ENCODE measurements around the gene BEAN1.

BEAN1 gene

DNA sequence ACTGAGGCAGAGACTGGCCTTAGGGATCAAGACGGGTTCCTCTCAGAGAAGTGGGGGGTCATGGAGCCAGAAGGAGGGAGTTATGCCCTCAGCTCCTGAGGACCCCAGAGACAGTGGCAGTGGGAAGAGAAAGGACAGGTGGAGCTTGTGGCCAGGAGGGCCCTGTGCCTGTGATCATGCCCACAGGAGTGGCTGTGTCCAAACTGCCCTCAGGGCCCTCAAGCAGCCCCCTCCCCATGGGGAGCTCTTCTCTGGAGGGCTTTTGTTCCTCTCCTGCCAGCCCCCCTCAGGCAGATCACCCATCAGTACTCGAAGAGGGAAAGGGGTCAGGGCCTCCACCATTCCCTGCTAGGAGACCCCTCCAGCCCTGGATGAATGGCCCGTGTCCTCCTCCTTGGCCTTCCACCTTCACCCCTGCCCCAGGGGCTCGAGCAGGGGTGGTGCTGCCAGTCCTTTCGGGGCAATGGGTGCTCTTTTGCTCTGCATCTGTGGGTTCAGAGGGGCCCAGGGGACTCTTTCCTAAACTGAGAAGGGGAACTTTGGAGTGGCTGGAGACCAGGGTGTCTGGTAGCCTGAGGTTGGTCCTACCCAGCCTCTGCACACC is 52.7 kb downstream of the BEAN1 start:
- DNase-seq (ENCODE audit: low read depth, low spot score) = no peak

GRCh38 chr16:66480265-66481080 is 53.4 kb downstream of the BEAN1 start:
- DNase-seq (ENCODE audit: low read depth, low spot score) = no peak
- no peak overlapping the region for H3K4me3 ChIP-seq (ENCODE audit: low read length)

More for the DNA sequence above, 52.7 kb downstream of the BEAN1 start:
- H3K4me3 ChIP-seq (ENCODE audit: low read length) = no peak overlapping the region

- DNase-seq (ENCODE audit: low read depth, low spot score) = no peak
Measured at GRCh38 chr16:66481081-66481942, 54.2 kb downstream of the BEAN1 start.

GRCh38 chr16:66481943-66482390 is 54.9 kb downstream of the BEAN1 start:
- no peak for DNase-seq (ENCODE audit: low read depth, low spot score)
- H3K4me3 ChIP-seq (ENCODE audit: low read length) = no peak overlapping the region

More at GRCh38 chr16:66481081-66481942, 54.2 kb downstream of the BEAN1 start:
- H3K4me3 ChIP-seq (ENCODE audit: low read length) = no peak overlapping the region

DNA sequence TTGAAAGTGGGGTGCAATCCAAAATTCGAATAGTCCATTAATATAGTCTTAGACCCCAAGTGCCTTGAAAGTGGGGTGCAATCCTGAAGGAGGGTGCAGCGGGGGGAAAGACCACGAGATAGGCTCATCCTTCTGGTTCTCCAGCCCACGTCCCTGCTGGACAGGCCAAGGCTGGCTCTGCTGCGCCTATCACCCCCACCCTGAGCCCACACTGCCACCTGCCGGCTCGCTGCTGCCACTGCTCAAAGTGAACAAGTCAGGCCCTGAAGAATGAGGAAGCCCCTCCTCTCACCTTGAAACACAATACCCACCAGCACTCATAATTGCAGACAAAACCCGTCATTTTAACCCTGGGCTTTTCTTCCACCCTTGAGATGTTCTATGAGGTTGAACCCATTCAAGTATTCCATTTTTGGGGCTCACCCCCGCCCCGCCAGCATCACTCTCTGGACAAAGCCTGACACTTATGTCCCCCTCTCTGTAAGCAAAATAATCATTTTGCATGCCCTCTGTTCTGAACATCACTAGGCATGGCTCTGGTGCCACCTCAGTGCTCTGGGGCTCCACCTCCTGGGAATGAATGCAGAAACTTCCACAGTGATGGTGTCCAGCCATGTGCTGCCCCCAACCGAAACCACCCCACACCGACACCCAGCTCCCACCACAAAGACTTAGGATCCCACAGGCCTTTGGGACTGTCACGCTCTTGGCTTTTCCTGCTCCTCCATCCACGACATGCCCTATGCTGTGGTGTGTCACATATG is 56.8 kb downstream of the BEAN1 start:
- H3K4me3 ChIP-seq (ENCODE audit: low read length) = no peak overlapping the region
- peak; percentile 48 for DNase-seq (ENCODE audit: low read depth, low spot score)

GRCh38 chr16:66484453-66485213 is 57.5 kb downstream of the BEAN1 start:
- no peak for DNase-seq (ENCODE audit: low read depth, low spot score)
- H3K4me3 ChIP-seq (ENCODE audit: low read length) = no peak overlapping the region

DNA sequence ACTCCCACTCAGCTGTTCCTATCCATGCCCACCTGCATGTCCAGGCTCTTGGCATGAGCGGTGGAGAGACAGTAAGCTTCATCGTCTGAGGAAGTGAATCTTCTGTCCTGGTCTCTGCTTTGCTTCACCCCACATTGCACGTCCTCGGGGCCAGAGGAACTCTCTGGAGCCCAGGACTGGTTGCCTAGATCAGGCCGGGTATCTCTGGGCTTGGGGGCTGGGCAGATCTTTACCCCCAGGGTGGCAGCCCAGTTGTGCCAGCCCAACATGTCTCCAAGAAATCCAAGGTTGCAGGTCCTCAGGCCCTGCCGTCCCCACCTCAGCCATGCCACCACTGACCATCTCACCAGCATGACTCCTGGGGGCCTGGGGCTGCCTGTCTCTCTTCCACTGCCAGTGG is 58.3 kb downstream of the BEAN1 start:
- no peak for DNase-seq (ENCODE audit: low read depth, low spot score)
- no peak overlapping the region for H3K4me3 ChIP-seq (ENCODE audit: low read length)

GRCh38 chr16:66486199-66486772 is 59.2 kb downstream of the BEAN1 start:
- no peak for DNase-seq (ENCODE audit: low read depth, low spot score)
- no peak overlapping the region for H3K4me3 ChIP-seq (ENCODE audit: low read length)

GRCh38 chr16:66486773-66487579 is 59.9 kb downstream of the BEAN1 start:
- H3K4me3 ChIP-seq (ENCODE audit: low read length) = no peak overlapping the region
- no peak for DNase-seq (ENCODE audit: low read depth, low spot score)

DNA sequence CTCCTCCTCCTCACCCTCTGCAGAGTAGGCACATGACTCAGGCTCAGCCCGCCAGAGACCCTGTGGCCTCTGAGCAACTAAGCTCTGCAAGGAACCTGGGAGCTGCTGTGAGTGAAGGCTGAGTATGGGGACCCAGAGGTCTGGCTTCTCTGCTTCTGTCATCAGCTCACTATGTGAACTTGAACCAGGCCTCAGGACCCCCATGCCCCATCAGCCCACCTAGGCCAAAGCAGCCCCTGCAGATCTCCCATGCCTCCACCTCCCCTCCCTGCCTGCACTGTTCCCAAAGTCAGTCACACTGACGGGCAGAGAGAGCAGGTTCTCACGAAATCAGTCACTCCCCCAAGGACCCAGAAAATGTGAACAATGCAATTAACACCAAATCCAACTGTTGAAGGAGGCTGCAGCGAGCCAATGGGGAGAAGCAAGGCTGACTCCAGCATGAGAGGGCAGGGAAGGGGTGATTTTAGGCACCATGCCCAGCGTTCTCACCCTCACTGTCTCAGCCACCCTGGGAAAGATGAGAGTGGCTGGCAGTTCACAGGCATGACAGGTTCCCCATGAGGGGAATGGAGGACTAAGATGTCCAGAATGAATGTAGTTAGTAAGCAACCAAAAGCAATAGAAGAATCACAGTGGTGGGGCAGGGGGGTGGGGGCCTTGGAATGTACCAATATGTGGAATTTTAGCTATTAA is 60.6 kb downstream of the BEAN1 start:
- DNase-seq (ENCODE audit: low read depth, low spot score) = no peak
- H3K4me3 ChIP-seq (ENCODE audit: low read length) = no peak overlapping the region

GRCh38 chr16:66488505-66488904 is 61.4 kb downstream of the BEAN1 start:
- DNase-seq (ENCODE audit: low read depth, low spot score) = no peak
- H3K4me3 ChIP-seq (ENCODE audit: low read length) = no peak overlapping the region

DNA sequence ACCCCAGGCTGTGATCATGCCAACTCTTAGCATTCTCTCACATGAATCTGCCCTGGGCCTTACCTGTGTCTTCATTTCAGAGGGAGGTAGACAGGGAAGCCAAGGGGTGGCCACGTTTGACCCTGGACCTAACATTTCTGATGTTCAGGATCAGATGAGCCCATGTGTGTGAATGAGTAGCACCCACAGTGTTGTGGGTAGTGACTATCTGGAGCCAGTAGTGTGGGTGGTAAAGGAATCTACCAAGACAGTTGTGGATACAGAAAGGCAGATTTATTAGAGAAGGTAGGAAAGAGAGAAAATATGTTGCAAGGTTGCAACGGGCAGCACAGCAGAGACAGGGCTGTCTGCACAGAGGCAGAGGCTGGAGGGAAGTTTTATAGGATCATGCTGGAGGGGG is 62.3 kb downstream of the BEAN1 start:
- DNase-seq (ENCODE audit: low read depth, low spot score) = no peak
- H3K4me3 ChIP-seq (ENCODE audit: low read length) = no peak overlapping the region

DNA sequence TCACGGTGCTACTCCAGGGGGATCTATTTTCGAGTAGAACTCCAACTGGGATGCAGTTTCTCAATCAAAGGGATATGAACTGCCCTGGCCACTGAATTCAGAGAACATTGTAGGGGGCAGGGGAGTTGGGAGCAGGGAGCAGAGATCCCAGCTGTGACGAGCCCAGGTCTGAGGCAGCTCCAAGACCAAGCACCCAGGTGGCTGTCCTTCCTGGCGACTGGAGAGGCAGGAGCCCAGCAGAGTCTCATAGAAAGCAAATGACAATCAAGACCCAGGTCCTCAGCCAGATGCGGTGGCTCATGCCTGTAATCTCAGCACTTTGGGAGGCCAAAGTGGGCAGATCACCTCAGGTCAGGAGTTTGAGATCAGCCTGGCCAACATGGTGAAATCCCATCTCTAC is 62.7 kb downstream of the BEAN1 start:
- no peak overlapping the region for H3K4me3 ChIP-seq (ENCODE audit: low read length)
- no peak for DNase-seq (ENCODE audit: low read depth, low spot score)

- H3K4me3 ChIP-seq (ENCODE audit: low read length) = no peak overlapping the region
- no peak for DNase-seq (ENCODE audit: low read depth, low spot score)
Measured at GRCh38 chr16:66490774-66491715, 64.0 kb downstream of the BEAN1 start.

DNA sequence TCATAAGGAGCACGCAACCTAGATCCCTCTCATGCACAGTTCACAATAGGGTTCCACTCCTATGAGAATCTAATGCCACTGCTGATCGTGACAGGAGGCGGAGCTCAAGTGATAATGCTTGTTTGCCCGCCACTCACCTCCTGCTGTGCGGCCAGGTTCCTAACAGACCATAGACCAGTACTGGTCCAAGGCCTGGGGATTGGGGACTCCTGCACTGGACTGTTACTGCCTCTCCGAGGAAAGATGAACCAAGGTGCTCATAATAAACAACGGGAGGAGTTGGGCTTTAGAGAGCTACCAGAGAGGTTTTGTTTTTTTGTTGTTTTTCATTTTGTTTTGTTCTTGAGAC is 64.6 kb downstream of the BEAN1 start:
- DNase-seq (ENCODE audit: low read depth, low spot score) = no peak
- no peak overlapping the region for H3K4me3 ChIP-seq (ENCODE audit: low read length)
